Colonic mucosa (tissue), 4 donors: ENCODE results near the gene RPS19. TPM values are rescaled to one million over a fixed set of nuclear protein-coding genes. Genes with fewer than 3 reads are reported as not detected.
A peak's percentile ranks its signal among the peaks of the same experiment; 100 is the strongest.

Source experiments
- DNase-seq: peaks from one replicate; pipeline ENCODE4 v3.0.0-alpha.2; 2020
- H3K27ac ChIP-seq: fragments of 200-600 bp; one replicate; pipeline ENCODE4 v1.8.0; 2021
- H3K27me3 ChIP-seq: fragments of 200-600 bp; one replicate; pipeline ENCODE4 v1.8.0; 2021
- H3K36me3 ChIP-seq: fragments of 200-600 bp; one replicate; pipeline ENCODE4 v1.8.0; 2021
- H3K4me1 ChIP-seq: fragments of 200-600 bp; one replicate; pipeline ENCODE4 v1.8.0; 2021; ENCODE audit warnings: mild to moderate bottlenecking
- H3K4me3 ChIP-seq: fragments of 200-600 bp; one replicate; pipeline ENCODE4 v1.8.0; 2021
- H3K9ac ChIP-seq, 2 donors: one replicate each; pipeline ENCODE4 v1.7.0; 2013; ENCODE audit warnings: control low read depth in 2 of 2, low read depth in 2 of 2, low read length in 2 of 2
- H3K9me3 ChIP-seq: fragments of 200-600 bp; one replicate; pipeline ENCODE4 v1.8.0; 2021
- intact Hi-C: fragments of 100-400 bp; cut with DNase I; formaldehyde crosslinking; loops from one replicate; pipeline ENCODE4 v1.14.1; 2022
- total RNA-seq, 2 donors: library from RNA; stranded (reverse); fragmentation: NEBNext Ultra II Directional in 1 of 2; extraction: Animal tissue kit (Norgen Biotek cat#: 25700) in 1 of 2; gene quantifications; one replicate each; pipeline ENCODE4 v1.2.1, GENCODE V29; 2021
- TF ChIP-seq, protein P1 (sequence below): fragments of 200-600 bp; IDR thresholded peaks from one replicate; pipeline ENCODE4 v1.8.0; 2022; ENCODE audit warnings: antibody characterized with exemption, mild to moderate bottlenecking
- donor health status: healthy.
- donor health status: DM: no; HTN: no; CAD: no.
- donor health status: DM: no; HTN: no; CAD: no.

RPS19 gene
- total RNA-seq, 2 donors from 2014 or later: 1,710 to 2,039 TPM

DNA sequence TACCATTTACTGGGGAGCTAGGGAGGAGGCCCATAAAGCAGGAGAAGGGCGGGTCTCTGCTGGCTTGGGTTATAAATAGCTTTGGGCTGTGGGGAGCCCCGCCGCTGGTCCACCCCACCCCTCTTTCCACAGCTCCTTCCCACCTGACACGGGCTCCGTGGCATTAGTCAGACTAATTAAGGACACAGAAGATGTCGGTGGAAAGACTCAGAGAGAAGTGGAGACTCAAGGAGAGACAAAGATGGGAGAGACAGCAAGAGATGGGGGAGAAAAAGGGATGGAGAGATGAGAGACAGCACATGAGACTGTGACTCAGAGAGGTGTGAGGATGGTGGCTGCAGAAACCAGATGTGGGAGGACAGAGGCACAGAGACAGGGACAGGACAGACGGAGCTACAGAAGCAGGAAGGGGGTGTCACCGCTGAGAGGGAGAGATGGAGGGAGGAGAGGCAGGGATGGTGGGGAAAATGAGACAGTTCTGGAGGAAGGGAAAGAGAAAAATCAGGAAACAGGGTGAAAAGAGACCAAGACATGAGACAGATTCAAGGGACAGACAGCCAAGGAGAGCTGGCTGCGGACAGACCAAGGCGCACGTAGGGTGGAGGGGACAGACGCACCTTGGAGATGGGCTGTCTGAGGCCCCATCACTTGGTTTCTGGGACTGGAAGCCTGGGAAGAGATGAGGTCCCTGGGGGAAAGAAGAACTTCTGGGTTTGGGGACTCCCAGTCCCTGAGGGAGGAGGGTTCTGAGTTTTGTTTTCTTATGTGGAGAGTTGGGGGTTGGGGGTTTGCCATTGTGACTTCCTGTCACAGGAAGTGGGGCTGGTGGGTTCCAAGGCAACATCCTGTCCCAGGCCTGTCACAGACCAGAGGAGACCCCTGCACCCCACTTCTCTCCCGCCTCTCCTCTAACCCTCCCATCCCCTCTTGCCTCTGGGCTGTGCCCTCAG is 27.0 kb downstream of the RPS19 start:
- Histone ChIP-seq H3K9me3 (no peaks in the 10 kb centered on the region), H3K27me3 (no peaks in the 10 kb centered on the region), H3K36me3 (peaks cover 7% of the 10 kb centered on the region), H3K9ac (peak overlapping the region in 1 of 2 donors; percentile 64), H3K27ac (peak overlapping the region; percentile 53), H3K4me3 (peak overlapping the region; percentile 11), H3K4me1 (peaks cover 19% of the 10 kb centered on the region)
- no peak for DNase-seq
- intact Hi-C loops: no loop called here
- TF ChIP-seq, protein P1, sequence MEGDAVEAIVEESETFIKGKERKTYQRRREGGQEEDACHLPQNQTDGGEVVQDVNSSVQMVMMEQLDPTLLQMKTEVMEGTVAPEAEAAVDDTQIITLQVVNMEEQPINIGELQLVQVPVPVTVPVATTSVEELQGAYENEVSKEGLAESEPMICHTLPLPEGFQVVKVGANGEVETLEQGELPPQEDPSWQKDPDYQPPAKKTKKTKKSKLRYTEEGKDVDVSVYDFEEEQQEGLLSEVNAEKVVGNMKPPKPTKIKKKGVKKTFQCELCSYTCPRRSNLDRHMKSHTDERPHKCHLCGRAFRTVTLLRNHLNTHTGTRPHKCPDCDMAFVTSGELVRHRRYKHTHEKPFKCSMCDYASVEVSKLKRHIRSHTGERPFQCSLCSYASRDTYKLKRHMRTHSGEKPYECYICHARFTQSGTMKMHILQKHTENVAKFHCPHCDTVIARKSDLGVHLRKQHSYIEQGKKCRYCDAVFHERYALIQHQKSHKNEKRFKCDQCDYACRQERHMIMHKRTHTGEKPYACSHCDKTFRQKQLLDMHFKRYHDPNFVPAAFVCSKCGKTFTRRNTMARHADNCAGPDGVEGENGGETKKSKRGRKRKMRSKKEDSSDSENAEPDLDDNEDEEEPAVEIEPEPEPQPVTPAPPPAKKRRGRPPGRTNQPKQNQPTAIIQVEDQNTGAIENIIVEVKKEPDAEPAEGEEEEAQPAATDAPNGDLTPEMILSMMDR: no peak

- no peaks in the 10 kb centered on the region for H3K27me3 ChIP-seq
- H3K4me1 ChIP-seq: peaks cover 19% of the 10 kb centered on the region
- H3K9me3 ChIP-seq: no peaks in the 10 kb centered on the region
- H3K9ac ChIP-seq: peak overlapping the region in 1 of 2 donors; percentile 64
- H3K36me3 ChIP-seq: peaks cover 7% of the 10 kb centered on the region
- peak overlapping the region; percentile 53 for H3K27ac ChIP-seq
- intact Hi-C loops: no loop called here
- DNase-seq: peak; percentile 70
- peak overlapping the region; percentile 11 for H3K4me3 ChIP-seq
- TF ChIP-seq, protein P1: no peak
Observed at GRCh38 chr19:41887711-41888382, 27.8 kb downstream of the RPS19 start.

DNA sequence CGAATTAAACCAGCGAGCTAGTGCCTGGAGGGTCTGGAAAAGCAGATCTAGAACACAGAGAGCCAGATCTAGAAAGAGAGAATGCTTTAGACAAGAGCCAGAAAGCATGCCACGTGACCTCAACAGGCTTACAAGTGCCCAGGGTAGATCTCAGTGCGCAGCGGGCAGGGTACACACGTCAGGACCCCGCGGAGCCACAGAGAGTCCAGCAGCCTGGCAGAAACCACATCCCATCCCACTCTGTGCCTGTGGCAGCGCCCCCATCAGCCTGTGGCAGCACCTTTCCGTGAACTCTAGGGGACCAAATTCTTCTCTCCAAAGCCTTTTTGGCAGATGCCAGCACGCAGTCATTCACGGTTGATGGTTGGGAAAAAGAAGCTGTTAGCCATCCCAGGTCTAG is 28.9 kb downstream of the RPS19 start:
- H3K9ac ChIP-seq: no peak overlapping the region
- TF ChIP-seq, protein P1: no peak
- H3K4me1 ChIP-seq: peaks cover 19% of the 10 kb centered on the region
- H3K4me3 ChIP-seq: no peak overlapping the region
- peaks cover 7% of the 10 kb centered on the region for H3K36me3 ChIP-seq
- H3K9me3 ChIP-seq: no peaks in the 10 kb centered on the region
- no peak for DNase-seq
- H3K27ac ChIP-seq: no peak overlapping the region
- no peaks in the 10 kb centered on the region for H3K27me3 ChIP-seq
- intact Hi-C loops: no loop called here

DNA sequence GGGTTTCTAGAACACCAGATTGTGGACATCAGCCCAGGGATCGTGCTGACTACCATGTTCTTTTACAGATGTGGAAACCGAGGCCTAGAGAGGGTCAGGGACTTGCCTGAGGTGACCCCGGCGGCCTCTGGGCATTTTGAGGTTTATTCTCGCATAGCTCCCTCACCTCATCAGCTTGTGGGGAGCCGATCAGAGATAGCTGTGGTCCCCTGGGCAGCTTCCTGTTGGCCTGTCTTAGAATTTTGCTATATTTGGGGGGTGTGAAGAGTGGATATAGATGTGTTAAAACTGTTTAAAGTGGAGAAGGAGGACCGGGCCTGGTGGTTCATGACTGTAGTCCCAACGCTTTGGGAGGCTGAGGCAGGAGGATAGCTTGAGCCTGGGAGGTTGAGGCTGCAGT is 29.8 kb downstream of the RPS19 start:
- intact Hi-C loops: no loop called here
- Histone ChIP-seq H3K27me3 (no peaks in the 10 kb centered on the region), H3K36me3 (peaks cover 7% of the 10 kb centered on the region), H3K4me3 (no peak overlapping the region), H3K9me3 (no peaks in the 10 kb centered on the region), H3K4me1 (peaks cover 19% of the 10 kb centered on the region), H3K27ac (no peak overlapping the region), H3K9ac (no peak overlapping the region)
- TF ChIP-seq, protein P1: no peak
- DNase-seq: no peak

DNA sequence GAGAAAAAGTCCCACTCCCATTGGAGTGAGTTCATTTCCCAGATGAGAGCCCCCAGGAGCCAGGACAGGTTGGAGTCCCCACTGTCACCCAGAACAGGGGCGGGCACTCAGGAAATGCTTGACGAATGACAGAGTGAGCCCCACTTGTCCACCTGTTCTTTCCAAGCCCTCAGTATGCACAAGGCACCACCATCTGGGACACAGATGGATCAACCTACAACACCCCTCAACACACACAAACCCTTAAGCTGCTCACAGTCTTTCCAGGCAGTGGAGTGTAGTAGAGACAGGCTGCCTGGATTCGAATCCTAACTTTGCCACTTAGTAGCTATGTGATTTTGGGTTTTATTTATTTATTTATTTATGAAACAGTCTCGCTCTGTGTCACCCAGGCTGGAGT is 30.9 kb downstream of the RPS19 start:
- Histone ChIP-seq H3K27ac (no peak overlapping the region), H3K4me3 (no peak overlapping the region), H3K9me3 (no peaks in the 10 kb centered on the region), H3K9ac (no peak overlapping the region), H3K4me1 (peaks cover 16% of the 10 kb centered on the region), H3K27me3 (no peaks in the 10 kb centered on the region), H3K36me3 (peaks cover 10% of the 10 kb centered on the region)
- no peak for DNase-seq
- TF ChIP-seq, protein P1: no peak
- intact Hi-C loops: no loop called here
